Transverse colon (tissue), 4 donors: ENCODE measurements around the gene MEGF10.

Source experiments
- CTCF ChIP-seq, 5 experiments: fragments of 200-600 bp in 3 of 5; fragments of 450-650 bp in 2 of 5; sonication (generic) in 3 of 5; IDR thresholded peaks; 1 replicate in 2 of 5; 2 replicates in 3 of 5; pipeline ENCODE4 v1.5.1; 2016 to 2017; ENCODE audit warnings: antibody characterized with exemption in 5 of 5, inconsistent platforms in 3 of 5, mild to moderate bottlenecking in 2 of 5, moderate library complexity in 1 of 5
- POLR2AphosphoS5 ChIP-seq, 3 donors: sonication (generic); formaldehyde crosslinking; IDR thresholded peaks; one replicate each; pipeline ENCODE4 v1.6.1; 2016; ENCODE audit warnings: antibody characterized with exemption in 3 of 3

DNA sequence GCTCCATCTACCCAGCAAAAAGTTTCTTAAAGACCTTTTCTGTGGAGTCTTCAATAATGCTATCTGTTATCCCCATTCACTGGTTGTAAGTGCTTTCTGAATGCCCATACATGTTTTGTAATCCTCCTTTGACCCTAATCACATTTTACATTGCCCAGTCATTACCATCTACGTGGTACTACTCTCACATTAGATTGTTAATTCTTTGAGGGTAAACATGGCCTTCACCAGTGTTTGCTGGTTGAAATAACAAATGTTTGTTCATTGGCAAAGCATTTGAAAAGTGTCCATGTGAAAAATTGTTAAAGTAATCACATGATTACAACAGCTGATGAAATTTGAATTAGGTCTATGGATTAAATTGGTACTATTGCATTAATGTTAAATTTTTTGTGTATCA is 31.8 kb downstream of the MEGF10 start:
- no peak for TF ChIP-seq CTCF (IDR thresholded peaks at IDR 0.05)
- TF ChIP-seq POLR2AphosphoS5 (IDR thresholded peaks at IDR 0.05) = no peak
